ENCODE measurements around the gene C1QTNF12.

- no peak for TF ChIP-seq CTCF (IDR thresholded peaks at IDR 0.05 in 4 of 5, conservative IDR thresholded peaks at IDR 0.05 in 1 of 5)
- TF ChIP-seq POLR2A (IDR thresholded peaks at IDR 0.05) = no peak
Observed at GRCh38 chr1:1206376-1206965, 40.1 kb downstream of the C1QTNF12 start, which contains the start of gene TNFRSF18.
